Measurements from ENCODE around the gene ADAM12.

DNA sequence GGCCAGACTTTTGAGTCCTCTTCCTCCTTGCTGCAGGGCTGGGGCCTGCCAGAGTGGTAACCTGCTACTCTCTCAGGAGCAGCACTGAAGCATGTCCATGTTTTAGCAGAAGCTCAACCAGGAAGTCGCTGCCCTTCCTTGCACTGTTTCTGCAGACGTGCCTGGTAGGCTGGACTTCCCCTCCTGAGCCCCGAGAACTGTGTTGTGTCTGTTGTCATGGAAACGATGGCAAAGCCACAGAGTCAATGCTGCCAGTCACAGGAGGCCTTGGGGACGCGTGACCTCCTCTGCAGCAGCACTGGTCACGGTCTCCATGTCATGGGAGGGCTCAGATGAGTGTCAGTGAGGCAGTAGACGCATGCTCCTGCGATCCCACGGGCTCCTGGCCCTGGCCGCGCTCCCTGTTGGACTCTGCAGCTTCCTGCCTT, 346.5 kb downstream of the ADAM12 start:
- TF ChIP-seq POLR2A (IDR thresholded peaks at IDR 0.05) (no peak), POLR2AphosphoS5 (IDR thresholded peaks at IDR 0.05) (peak; percentile 26)
- TF ChIP-seq, protein P1, sequence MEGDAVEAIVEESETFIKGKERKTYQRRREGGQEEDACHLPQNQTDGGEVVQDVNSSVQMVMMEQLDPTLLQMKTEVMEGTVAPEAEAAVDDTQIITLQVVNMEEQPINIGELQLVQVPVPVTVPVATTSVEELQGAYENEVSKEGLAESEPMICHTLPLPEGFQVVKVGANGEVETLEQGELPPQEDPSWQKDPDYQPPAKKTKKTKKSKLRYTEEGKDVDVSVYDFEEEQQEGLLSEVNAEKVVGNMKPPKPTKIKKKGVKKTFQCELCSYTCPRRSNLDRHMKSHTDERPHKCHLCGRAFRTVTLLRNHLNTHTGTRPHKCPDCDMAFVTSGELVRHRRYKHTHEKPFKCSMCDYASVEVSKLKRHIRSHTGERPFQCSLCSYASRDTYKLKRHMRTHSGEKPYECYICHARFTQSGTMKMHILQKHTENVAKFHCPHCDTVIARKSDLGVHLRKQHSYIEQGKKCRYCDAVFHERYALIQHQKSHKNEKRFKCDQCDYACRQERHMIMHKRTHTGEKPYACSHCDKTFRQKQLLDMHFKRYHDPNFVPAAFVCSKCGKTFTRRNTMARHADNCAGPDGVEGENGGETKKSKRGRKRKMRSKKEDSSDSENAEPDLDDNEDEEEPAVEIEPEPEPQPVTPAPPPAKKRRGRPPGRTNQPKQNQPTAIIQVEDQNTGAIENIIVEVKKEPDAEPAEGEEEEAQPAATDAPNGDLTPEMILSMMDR (IDR thresholded peaks at IDR 0.05), result no peak

All from prostate gland (tissue), 2 donors.